GM03348 (cell line): Measurements from ENCODE around the gene RETNLB.

Experiments
- DNase-seq: peaks from one replicate; pipeline ENCODE4 v3.0.0; 2012; ENCODE audit warnings: low spot score

RETNLB gene

GRCh38 chr3:108757404-108757982 is at the start of gene RETNLB:
Gene RETNLB, minus strand, starts transcription at chr3:108757410. Its CDS starts 225 bp downstream, at chr3:108757185.
- no peak for DNase-seq

GRCh38 chr3:108806316-108806715 is 49.1 kb upstream of the RETNLB start:
- DNase-seq = no peak

DNA sequence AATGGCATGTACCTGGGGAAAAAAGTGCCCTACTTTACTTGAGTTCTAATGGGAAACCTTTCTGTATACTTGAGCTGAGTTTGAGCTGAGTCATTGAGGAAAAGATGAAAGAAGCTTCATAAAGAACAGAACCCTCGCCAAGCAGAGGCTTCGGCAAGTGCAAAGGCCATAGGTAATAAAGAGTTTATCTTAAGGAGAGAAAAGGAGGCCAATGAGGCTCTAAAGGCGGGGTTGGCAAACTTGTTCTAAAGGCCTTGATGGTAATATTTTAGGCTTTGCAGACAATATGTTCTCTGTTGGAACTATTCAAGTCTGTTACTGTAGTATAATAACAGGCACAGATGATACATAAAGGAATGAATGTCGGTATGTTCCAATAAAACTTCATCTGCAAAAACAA is 47.8 kb upstream of the RETNLB start:
- no peak for DNase-seq

GRCh38 chr3:108804437-108804836 is 47.2 kb upstream of the RETNLB start:
- DNase-seq = no peak

GRCh38 chr3:108791473-108791872 is 34.3 kb upstream of the RETNLB start:
- DNase-seq = no peak

DNA sequence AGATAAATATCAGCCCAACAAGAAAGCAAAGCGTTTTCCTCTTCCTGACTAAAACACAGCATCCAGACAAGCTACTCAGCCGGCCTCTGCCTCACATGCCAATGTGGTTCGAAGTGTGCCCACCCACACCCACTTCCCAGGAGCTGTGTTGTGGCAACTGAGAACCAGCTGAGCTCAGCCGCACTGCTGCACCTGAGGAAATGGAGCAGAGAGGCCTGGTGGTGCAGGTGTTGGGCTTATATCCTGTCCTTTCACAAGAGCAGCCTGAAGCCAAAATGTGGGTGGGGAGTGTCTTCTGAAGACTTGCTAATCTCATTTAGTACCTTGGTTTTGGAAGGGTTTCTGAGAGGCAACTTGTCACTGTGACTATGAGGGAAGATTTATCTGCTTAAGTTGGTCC is 23.0 kb upstream of the RETNLB start:
- DNase-seq = no peak

- DNase-seq = no peak
Observed at GRCh38 chr3:108779496-108779895, 22.3 kb upstream of the RETNLB start.

DNA sequence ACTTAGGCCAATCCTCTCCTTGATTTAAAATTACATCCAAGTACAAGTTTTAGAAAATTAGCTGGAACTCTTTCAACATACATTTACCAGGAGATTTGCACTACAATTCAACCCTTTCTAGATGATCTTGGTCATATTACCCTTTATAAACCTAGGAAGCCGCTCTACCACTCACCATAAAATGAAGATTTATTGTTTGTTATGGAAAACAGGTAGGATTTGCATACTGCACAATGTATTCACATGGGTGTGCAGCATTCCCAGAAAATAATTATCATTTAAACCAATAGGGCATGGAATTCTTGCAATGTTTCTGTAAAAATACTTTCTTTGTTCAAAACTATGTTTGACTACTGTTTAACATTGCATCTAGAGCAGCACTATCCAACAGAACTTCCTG is 18.4 kb upstream of the RETNLB start:
- DNase-seq = no peak

DNA sequence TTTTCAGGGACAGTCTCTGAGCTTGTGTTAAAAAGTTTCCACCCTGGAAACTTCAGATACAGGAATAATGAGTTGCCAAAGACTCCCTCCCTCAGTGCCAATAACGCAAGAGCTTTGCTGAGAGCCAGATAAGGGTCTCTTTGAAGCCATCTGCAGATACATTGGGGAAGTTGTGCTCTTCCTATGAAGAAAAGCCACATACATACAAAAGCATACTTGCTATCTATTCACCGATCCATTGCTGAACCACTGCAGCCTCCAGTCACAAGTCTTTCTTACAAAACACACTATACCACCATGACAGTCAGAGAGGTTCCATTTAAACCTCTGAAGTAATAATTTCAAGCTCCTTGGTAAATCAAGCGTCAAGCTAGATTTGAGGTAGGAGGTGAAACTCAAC is 10.0 kb upstream of the RETNLB start:
- no peak for DNase-seq

DNA sequence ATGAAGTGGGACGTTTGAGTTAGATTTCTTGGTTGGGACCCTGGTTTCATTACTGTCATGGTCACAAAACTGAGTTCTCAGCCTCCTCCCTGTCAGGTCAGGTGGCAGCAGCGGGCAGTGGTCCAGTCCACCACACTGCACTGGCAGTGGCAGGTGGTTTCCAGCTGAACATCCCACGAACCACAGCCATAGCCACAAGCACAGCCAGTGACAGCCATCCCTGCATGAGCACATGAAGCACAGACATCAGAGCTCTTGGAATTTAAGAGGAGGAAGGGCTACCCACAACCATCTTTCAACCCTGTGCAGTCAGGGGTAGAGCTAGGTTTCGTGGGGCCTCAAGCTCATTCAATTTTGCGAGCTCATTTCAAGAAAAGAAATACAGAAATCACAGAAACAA is 1.5 kb downstream of the RETNLB start:
- DNase-seq = no peak

DNA sequence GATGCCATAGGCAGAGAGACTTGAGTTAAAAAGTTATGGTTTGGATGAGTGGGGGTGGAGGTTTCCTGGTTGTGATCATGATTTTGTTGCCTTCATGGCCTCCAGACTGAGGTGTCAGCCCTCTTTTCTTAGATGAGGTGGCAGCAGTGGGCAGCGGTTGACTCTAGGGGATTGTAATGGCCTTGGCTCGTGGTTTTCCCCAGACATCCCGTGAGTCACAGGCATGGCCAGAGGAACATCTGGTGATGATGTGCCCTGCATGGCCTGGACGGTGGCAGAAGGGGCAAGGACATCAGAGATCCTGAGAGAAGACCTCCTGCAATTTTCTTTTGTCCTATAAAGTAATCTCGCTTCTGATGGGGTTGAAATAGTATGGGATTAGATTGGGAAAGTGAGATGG is 12.4 kb downstream of the RETNLB start:
- no peak for DNase-seq

GRCh38 chr3:108742929-108743328 is 14.3 kb downstream of the RETNLB start:
- no peak for DNase-seq

DNA sequence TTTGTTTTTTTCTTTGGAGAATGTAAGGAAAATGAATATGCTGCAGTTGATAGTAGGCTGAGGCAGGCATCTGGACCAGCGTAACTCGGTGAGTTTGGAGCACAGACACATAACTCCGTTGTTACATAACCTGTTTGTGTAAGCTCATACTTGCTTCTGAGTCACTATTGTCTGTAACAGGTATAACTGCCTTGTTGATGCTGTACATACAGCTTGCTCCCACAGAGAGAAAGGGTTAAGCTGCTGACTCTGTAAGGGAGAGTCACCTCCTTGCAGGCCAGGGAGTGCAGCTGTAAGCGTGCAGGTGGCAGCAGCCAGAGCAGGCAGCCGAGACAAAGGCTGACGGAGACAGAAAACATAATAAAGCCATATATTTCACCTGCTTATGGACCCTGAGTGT is 20.4 kb downstream of the RETNLB start:
- DNase-seq = no peak

DNA sequence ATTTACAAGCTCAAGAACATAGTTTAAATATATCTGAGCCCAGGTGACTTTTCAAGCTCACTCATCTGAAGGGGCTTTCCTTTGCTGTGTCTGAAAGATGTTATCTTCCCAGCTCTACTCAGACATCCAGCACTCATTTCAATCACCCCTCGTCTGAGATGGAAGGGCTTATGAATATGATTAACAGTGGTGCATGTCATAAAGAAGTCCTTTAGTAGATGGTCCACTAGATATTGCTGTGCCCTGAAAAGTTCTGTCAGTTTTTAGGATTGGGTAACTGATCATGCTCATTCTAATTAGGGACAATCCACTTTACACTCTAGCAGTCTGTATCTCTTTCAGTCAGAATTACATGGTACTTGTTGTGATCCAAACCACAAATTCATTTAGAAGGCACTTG is 28.3 kb downstream of the RETNLB start:
- DNase-seq = no peak

- no peak for DNase-seq
Observed at GRCh38 chr3:108728105-108728504, 29.1 kb downstream of the RETNLB start.

GRCh38 chr3:108724101-108724500 is 33.1 kb downstream of the RETNLB start:
- DNase-seq = no peak

GRCh38 chr3:108722724-108723123 is 34.5 kb downstream of the RETNLB start:
- DNase-seq = no peak

DNA sequence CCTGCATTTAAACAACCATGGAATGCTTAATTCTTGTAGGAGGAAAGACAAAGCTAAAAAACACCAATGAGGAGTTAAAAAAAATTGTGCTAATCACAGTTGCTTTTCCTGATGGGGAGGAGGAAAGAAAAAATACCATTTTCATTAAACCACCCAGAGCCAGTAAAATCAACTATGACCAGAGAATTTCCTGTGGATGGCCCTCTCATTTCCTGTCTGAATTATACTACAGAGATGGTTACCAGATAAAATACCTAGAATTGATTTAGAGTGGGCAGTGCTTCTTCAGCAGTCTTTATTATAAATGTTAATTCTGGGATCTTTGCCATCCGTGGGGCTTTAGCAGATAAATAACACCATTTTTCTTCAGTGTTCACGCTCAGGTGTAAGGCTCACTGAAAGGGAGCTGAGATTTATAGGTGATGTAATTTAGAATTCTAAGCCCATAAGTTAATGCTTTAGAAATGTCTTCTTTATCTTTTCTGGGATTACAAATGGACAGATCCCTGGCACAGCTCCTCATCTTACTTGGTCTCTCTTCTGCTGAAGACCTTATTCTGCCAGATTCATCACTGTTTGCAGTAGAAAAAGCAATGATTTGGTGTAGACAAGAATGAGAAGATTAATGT is 37.9 kb downstream of the RETNLB start:
- no peak for DNase-seq

DNA sequence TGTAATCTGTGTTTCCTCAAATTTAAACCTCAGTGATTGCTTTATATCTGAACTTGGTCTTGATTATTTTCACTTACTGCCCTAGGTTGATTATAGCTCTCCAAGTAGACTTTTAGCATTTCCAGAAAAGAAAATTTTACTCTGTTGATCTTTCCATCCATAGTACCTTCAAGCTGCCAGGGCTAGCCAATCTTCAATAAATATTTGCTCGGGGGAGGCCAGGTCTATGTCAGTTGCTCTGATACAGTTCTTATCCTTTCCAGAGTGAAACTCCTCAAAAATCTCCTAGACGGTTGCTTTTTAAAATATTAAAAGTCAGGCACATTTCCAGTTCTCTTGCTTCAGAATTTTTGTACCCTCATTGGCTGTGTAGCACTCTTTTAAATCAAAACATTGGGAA is 38.8 kb downstream of the RETNLB start:
- DNase-seq = no peak

GRCh38 chr3:108713816-108714215 is 43.4 kb downstream of the RETNLB start:
- no peak for DNase-seq

DNA sequence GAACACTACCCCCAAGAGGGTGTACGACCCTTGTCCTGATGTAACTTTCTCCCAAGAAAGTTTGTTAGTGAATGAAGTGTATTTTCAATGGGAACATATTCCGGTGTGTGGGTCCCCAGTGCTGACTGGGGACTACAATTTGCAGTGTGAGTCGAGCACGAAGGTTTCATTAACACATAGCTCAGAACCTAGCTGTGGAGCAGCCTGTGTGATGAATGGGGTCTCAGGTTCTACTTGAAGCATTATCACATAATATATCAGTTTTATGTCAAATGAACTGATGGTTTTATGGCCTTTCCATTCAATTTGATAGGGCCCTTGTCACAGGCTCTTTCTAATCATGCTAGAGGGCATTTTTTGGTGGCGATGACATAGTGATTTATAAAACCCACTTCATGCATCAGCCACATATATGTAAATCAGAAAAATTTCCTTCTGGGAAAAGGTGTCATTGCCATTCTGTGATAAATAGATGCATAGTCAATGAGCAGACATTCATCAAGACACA is 44.1 kb downstream of the RETNLB start:
- DNase-seq = no peak
